GM21423 (cell line): ENCODE measurements around the gene PODXL2.

Experiments
- ATAC-seq: cut with Tn5 transposase; IDR thresholded peaks from one replicate; pipeline ENCODE4 v1.9.1; 2021; ENCODE audit warnings: mild to moderate bottlenecking, moderate library complexity; ENCODE audit not compliant: unreplicated experiment

Gene PODXL2

DNA sequence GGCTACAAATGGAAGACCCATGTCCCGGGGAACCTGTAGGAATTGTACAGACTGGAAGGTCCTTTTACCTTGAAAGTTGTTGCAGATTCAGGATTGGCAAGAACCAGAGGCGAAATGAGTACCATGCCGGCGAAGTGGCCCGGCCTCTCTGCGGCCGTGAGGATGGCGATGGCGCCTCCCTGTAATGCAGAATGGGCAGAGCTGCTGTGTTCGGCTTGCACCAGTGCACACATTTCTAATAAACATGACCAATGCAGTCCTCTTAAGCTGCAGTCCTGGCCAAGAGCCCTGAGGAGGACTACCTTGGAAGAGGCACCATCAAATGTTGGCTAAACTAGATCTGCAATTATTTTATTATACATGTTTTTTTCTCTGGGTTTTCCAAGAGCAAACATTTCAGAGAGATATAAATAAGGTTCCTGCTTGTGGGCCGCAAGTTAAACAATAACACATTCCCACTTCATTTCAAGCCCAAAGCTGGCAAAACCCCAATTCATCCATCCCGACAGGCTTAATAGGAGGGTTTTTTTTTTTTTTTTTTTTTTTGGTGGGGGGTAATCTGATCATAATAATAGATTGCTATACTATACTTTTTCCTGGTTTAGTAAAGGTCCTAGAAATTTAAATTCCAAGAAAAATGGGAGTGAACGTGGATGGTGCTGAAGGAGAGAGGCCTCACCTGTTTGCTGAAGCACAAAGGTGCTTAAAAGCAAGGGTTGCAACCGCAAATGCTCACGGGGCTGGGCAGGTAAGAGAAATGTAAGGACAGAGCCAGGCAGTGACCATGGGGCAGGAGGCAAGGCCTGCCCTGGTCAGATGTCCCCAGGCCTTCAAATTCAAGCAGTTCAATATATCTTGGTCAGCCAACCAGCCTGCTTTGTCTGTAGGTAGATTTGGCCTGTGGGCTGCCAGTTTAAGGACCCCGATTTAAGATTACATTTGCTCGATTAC, 92.3 kb downstream of the PODXL2 start:
- no peak for ATAC-seq

DNA sequence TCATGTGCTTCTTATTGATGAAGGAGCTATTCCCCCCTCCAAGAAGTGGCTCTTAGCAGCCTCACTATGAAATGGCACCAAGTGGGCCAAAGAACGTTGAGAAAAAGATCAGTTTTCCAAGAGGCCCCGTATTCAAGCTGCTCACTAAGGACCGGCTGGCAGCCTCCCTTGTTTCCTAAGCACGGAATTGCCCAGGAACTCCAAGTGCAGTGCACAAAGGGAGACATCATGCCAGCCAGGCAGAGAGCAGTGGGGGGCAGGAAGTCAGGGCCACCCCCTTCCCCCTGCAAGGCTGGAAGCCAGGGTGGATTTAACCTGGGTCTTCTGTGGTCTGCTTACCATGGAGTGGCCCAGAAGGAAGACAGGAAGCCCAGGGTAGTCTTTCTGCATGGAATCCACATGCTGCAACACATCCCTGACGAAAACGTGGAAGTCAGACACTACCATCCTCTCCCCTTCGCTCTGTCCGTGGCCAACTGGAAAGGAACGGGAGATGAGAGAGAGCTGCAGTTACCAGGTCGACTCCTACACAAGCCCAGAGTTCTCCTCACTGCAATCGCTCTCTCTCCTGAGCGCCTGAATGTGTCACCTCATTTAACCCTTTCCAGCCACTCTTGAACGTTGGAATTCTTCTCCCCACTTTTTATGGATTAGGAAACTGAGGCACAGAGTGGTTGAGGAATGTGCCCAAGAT, 93.3 kb downstream of the PODXL2 start:
- ATAC-seq, result no peak
